ES-I3 (cell line): Measurements from ENCODE around the gene REPIN1.

ENCODE experiments used
- H3K36me3 ChIP-seq: 2 replicates; pipeline ENCODE4 v1.6.1; 2013; ENCODE audit warnings: mild to moderate bottlenecking, low read length, control low read depth, moderate library complexity; ENCODE audit not compliant: insufficient read depth
- H3K4me1 ChIP-seq: 2 replicates; pipeline ENCODE4 v1.6.1; 2013; ENCODE audit warnings: mild to moderate bottlenecking, control low read depth, low read length; ENCODE audit not compliant: insufficient read depth
- H3K9ac ChIP-seq: 2 replicates; pipeline ENCODE4 v1.6.1; 2013; ENCODE audit warnings: low read depth, mild to moderate bottlenecking, low read length, moderate library complexity
- H3K9me3 ChIP-seq: 2 replicates; pipeline ENCODE4 v1.6.1; 2013; ENCODE audit warnings: mild to moderate bottlenecking, low read length, moderate library complexity; ENCODE audit not compliant: control insufficient read depth, insufficient read depth

REPIN1 gene

DNA sequence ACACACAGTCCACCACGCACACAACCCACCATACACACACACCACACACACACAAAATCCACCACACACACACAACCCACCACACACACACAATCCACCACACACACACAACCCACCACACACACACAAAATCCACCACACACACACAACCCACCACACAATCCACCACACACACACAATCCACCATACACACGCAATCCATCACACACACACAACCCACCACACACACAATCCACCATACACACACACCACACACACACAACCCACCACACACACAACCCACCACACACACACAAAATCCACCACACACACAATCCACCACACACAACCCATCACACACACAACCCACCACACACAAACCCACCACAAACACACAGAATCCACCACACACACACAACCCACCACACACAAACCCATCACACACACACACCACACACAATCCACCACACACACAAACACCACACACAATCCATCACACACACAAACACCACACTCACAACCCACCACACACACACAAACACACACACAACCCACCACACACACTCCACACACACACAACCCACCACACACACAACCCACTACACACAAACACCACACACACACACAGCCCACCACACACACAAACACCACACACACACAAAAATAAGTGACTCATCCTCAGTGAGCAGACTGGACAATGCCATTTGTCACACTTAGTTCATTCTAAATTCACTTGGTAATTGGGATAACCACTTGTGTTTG lies 8.8 kb upstream of the REPIN1 start:
- Histone ChIP-seq H3K4me1 (peaks cover 27% of the 10 kb centered on the region), H3K36me3 (no peaks in the 10 kb centered on the region), H3K9ac (no peak overlapping the region), H3K9me3 (no peaks in the 10 kb centered on the region)

- H3K9ac ChIP-seq, result no peak overlapping the region
- H3K9me3 ChIP-seq, result no peaks in the 10 kb centered on the region
- H3K36me3 ChIP-seq, result no peaks in the 10 kb centered on the region
- H3K4me1 ChIP-seq, result peaks cover 27% of the 10 kb centered on the region
Observed at GRCh38 chr7:150360363-150361058, 8.1 kb upstream of the REPIN1 start.

DNA sequence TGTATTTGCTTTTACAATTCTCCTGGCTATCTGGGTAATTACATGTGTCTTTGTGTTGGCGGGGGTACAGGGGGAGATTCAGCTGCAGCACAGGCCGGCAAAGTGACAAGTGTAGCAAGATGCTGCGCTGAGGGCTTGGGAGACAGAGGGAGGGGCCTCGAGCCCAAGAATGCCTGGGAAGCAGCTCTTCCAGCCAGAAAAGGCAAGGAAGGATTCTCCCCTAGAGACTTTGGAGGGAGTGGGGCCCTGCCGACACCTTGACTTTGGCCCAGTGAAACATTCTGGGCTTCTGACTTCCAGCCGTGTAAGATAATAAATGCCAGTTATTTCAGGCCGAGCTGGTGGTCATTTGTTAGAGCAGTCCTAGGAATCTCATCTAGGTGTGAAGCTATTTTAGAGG lies 7.2 kb upstream of the REPIN1 start:
- peaks cover 32% of the 10 kb centered on the region for H3K4me1 ChIP-seq
- no peaks in the 10 kb centered on the region for H3K36me3 ChIP-seq
- H3K9me3 ChIP-seq, result no peaks in the 10 kb centered on the region
- no peak overlapping the region for H3K9ac ChIP-seq

GRCh38 chr7:150361807-150362621 lies 6.6 kb upstream of the REPIN1 start:
- Histone ChIP-seq H3K36me3 (no peaks in the 10 kb centered on the region), H3K4me1 (peaks cover 32% of the 10 kb centered on the region), H3K9me3 (no peaks in the 10 kb centered on the region), H3K9ac (no peak overlapping the region)

DNA sequence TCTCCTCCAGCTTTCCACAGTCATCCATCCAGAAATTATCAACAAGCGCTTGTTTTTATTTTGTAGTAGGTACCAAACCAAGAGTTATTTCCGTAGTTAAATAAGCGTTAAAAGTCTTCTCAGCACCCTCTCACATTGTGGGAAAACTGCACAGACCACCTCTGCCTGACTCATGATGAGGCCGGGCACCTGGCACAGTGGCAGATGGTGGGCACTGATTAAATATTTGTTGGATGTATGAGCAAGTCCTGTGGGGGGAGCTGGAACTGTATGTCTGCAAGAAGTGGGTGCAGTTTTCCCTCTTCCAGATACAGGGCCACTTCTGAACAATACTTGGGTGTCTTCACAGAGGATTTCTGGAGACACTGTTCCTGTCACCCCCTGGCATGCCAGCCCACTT lies 5.3 kb upstream of the REPIN1 start:
- H3K4me1 ChIP-seq, result peaks cover 19% of the 10 kb centered on the region
- no peaks in the 10 kb centered on the region for H3K36me3 ChIP-seq
- H3K9me3 ChIP-seq, result no peaks in the 10 kb centered on the region
- H3K9ac ChIP-seq, result no peak overlapping the region

DNA sequence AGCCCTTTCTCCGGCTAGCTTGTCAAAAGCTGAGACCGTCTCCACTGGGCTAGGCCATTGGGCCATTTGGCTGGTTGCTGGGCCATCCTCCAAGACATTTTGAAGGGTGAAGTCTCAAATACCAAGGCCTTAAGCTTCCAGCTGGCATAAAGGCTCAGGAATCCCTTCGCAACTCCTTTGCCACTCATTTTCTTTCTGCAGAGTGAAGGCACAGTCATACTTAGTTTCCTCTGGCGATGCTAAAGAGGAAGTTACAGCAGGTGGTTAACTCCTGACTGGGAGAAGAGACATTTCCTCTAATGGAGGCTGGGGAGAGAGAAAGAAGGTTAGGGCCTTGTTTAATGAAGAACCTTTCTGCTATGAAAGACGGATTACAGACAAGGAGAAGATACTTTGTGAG lies 4.8 kb upstream of the REPIN1 start:
- no peak overlapping the region for H3K9ac ChIP-seq
- no peaks in the 10 kb centered on the region for H3K36me3 ChIP-seq
- peaks cover 18% of the 10 kb centered on the region for H3K4me1 ChIP-seq
- H3K9me3 ChIP-seq, result no peaks in the 10 kb centered on the region

DNA sequence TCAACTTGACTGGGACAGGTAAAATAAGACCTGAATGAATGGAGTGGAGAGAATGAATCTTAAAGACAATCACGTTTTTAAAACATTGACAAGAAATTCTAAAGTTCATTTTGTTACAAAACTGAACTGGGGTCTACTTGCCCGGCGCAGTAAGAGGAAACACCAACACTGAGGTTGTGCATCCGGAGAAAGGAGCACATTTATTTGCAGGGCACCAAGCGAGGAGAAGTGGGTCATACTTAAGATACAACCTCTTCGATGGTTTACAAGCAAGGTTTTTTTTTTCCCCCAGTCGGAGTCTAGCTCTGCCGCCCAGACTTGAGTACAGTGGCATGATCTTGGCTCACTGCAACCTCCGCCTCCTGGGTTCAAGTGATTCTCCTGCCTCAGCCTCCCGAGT lies 3.4 kb upstream of the REPIN1 start:
- Histone ChIP-seq H3K36me3 (no peaks in the 10 kb centered on the region), H3K9ac (no peak overlapping the region), H3K9me3 (no peaks in the 10 kb centered on the region), H3K4me1 (peaks cover 23% of the 10 kb centered on the region)

DNA sequence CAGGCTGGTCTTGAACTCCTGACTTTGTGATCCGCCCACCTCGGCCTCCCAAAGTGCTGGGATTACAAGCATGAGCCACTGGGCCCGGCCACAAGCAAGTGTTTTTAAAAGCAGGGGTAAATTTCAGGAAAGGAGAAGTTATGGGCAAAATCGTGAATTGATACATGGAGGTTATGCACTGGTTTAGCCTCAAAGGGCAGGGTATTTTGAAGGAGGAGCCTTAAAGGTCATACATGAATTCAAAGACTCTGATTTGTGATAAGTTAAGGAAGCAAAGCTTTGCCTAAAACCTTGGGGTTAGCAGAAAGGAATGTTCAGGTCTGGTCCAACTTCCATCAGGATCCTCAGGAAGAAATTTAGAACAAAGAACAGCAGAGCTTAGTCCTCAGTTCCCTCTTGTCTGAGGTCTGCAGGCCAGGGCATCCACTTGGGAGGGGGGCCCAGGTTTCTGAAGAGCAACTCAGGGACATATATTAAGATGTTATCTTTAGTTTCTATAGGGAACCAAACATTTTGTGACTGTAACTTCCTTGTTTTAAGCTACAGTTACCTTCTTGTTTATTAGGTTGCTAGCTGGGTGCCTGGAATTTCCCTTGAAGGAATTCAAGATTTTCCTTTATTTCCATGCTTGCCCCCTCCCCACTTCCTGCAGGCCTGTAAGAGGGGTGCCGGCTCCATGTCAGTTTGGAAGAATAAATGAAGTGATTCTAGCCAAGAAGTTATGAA lies 2.8 kb upstream of the REPIN1 start:
- H3K9me3 ChIP-seq, result no peaks in the 10 kb centered on the region
- peaks cover 29% of the 10 kb centered on the region for H3K4me1 ChIP-seq
- H3K36me3 ChIP-seq, result peaks cover 5% of the 10 kb centered on the region; the same call in 1 of the 2 replicates
- H3K9ac ChIP-seq, result no peak overlapping the region

GRCh38 chr7:150367677-150368095 lies 936 bp upstream of the REPIN1 start:
- Histone ChIP-seq H3K36me3 (peaks cover 7% of the 10 kb centered on the region; the same call in 1 of the 2 replicates), H3K4me1 (peaks cover 15% of the 10 kb centered on the region), H3K9me3 (no peaks in the 10 kb centered on the region), H3K9ac (peak overlapping the region; percentile 67)

DNA sequence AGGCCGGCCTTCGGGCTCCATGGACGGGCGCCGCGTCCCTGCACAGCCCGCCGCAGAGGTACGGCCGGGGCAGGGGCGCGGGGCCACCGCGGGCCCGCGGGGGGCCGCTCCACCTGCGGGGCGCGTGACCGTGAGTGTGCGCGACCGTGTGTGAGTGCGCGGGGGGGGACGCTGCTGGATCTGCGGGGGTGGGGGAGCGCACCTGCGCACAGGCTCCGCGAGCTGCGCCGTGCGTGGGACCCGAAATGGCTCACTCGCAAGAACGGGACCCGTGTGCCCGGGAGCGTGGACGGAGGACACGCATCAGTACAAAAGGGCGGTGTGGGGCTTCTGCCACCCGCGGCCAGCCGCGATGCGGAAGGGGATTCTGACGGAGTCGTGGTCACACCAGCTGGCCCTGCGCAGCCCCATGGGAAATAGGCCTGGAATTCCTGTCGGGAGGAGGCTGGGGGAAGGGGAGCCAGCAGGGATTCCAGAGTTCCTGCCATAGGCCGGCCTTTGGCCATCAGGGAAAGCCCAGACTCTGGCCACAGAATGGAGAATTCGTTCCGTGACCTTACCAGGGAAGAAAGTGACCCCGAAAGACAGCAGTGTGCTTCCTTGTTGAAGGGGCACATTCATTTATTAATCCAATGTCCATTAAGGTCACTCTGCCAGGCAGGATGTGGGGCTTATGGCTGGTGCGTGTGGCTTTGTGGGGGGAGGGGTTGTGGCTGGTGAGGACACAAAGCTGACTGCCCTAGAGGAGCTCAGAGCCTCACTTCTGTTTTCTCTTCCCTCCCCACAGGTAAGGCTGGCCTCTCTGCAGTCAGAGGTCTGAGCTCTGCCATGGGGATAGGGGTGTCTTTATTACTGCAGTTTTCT lies 494 bp downstream of the REPIN1 start:
- Histone ChIP-seq H3K9me3 (no peaks in the 10 kb centered on the region), H3K36me3 (peaks cover 7% of the 10 kb centered on the region; the same call in 1 of the 2 replicates), H3K9ac (peak overlapping the region; percentile 67), H3K4me1 (peaks cover 26% of the 10 kb centered on the region)

GRCh38 chr7:150369748-150370501 lies 1.3 kb downstream of the REPIN1 start:
- H3K9ac ChIP-seq, result peak overlapping the region; percentile 67
- H3K4me1 ChIP-seq, result peaks cover 30% of the 10 kb centered on the region
- H3K9me3 ChIP-seq, result no peaks in the 10 kb centered on the region
- H3K36me3 ChIP-seq, result peaks cover 7% of the 10 kb centered on the region; the same call in 1 of the 2 replicates

DNA sequence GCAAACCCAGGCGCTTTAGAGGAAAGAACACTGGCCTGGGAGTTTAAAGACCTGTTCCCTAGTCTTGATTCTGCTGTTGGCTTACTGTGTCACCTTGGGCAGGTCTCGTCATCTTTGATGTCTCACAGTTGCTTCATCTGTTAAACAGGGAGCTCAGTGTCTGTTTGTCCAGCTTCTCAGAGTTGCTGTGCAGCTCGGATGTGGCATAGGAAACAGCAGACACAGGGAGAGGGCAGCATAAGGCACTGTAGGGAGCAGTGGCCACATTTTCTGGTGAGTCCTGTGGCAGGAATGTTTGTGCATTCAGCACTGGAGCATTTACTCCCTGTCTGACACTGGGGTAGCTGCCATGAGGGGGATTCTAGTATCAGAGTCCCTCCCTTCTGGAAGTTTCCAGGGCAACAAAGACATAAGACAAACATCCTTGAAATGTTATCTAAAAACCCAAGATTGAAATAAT lies 2.0 kb downstream of the REPIN1 start:
- Histone ChIP-seq H3K4me1 (peaks cover 30% of the 10 kb centered on the region), H3K9ac (no peak overlapping the region), H3K9me3 (no peaks in the 10 kb centered on the region), H3K36me3 (peaks cover 7% of the 10 kb centered on the region; the same call in 1 of the 2 replicates)
